GM12878 (cell line): ENCODE results near the gene PDE9A. TPM values are rescaled to one million over a fixed set of nuclear protein-coding genes. Genes with fewer than 3 reads are reported as not detected.

Experiments used
- ATAC-seq: fragments of 200-7000 bp; cut with Tn5 transposase; 3 replicates; pipeline ENCODE4 v1.9.1; 2020; ENCODE audit warnings: mild to moderate bottlenecking, moderate library complexity
- BruUV-seq: library from RNA; stranded (reverse); fragments of 400-500 nt; replicated peaks from 2 replicates; lab custom pipeline; 2021; lab: Mats Ljungman, UMichigan
- CTCF ChIA-PET: fragments of 300-600 bp; sonication (Branson Sonifier 250); formaldehyde crosslinking; extraction: SDS; loops from one replicate; lab custom pipeline; 2021; ENCODE audit warnings: inconsistent platforms; lab: Yijun Ruan, JAX
- POLR2A ChIA-PET: fragments of 350-600 bp; formaldehyde crosslinking; extraction: SDS; loops from one replicate; lab custom pipeline; 2021; ENCODE audit warnings: inconsistent platforms; lab: Charles Lee
- RAD21 ChIA-PET: fragments of 300-600 bp; sonication (Branson Sonifier 250); formaldehyde crosslinking; loops from one replicate; lab custom pipeline; 2023; ENCODE audit warnings: antibody characterized with exemption; ENCODE audit not compliant: unreplicated experiment; lab: Charles Lee
- SMC1A ChIA-PET: fragments of 300-600 bp; sonication (Branson Sonifier 250); formaldehyde crosslinking; loops from one replicate; lab custom pipeline; 2023; ENCODE audit not compliant: unreplicated experiment, uncharacterized antibody; lab: Charles Lee
- DNase-seq: peaks from one replicate; pipeline ENCODE4 v3.0.0-alpha.2; 2011; ENCODE audit warnings: low read depth, low spot score
- FAIRE-seq: peaks from 3 replicates; lab custom pipeline; 2011; peaks lifted over from hg19 to GRCh38; lab: Jason Lieb, UNC
- H2AFZ ChIP-seq: 2 replicates; pipeline ENCODE4 v1.6.0; 2011; ENCODE audit warnings: low read depth, low read length, control low read depth; ENCODE audit not compliant: control insufficient read depth
- H3K27ac ChIP-seq: 2 replicates; pipeline ENCODE4 v1.5.1; 2011; ENCODE audit warnings: control low read depth; ENCODE audit not compliant: control insufficient read depth, insufficient read depth
- H3K27me3 ChIP-seq, 2 experiments: replicated peaks in 1 of 2; 2 replicates each; pipeline versions ENCODE4 v1.6.0 to v1.6.1; 2011; ENCODE audit warnings: low read length in 1 of 2; ENCODE audit not compliant: control insufficient read depth in 2 of 2, insufficient read depth in 2 of 2
- H3K36me3 ChIP-seq, 2 experiments: 2 replicates each; pipeline ENCODE4 v1.5.1; 2011; ENCODE audit warnings: low read length in 1 of 2; ENCODE audit not compliant: control insufficient read depth in 2 of 2, insufficient read depth in 2 of 2
- H3K4me1 ChIP-seq: 2 replicates; pipeline ENCODE4 v1.6.1; 2011; ENCODE audit warnings: mild to moderate bottlenecking, low read length, moderate library complexity, mixed read lengths; ENCODE audit not compliant: control insufficient read depth, insufficient read depth
- H3K4me2 ChIP-seq: 2 replicates; pipeline ENCODE4 v1.6.0; 2011; ENCODE audit warnings: control low read depth; ENCODE audit not compliant: control insufficient read depth, insufficient read depth
- H3K4me3 ChIP-seq: fragments of 200-600 bp; sonication (generic); 2 replicates; pipeline ENCODE4 v1.5.1; 2016
- H3K79me2 ChIP-seq: 2 replicates; pipeline ENCODE4 v1.6.0; 2011; ENCODE audit warnings: low read length; ENCODE audit not compliant: control insufficient read depth, insufficient read depth
- H3K9ac ChIP-seq: 2 replicates; pipeline ENCODE4 v1.8.0; 2011; ENCODE audit warnings: low read length, control low read depth, mixed read lengths; ENCODE audit not compliant: control insufficient read depth, insufficient read depth
- H3K9me3 ChIP-seq: replicated peaks from 3 replicates; pipeline ENCODE4 v1.5.1; 2011; ENCODE audit warnings: mild to moderate bottlenecking, low read length; ENCODE audit not compliant: control insufficient read depth, insufficient read depth
- H4K20me1 ChIP-seq: 2 replicates; pipeline ENCODE4 v1.6.0; 2011; ENCODE audit not compliant: control insufficient read depth, insufficient read depth
- BMI1 ChIP-seq: fragments of 450-650 bp; IDR thresholded peaks from 2 replicates; pipeline ENCODE4 v1.6.1; 2016; ENCODE audit warnings: mild to moderate bottlenecking, moderate library complexity, borderline replicate concordance
- CREM ChIP-seq: IDR thresholded peaks from 2 replicates; pipeline ENCODE4 v1.6.1; 2014; ENCODE audit warnings: antibody characterized with exemption, low read depth
- DPF2 ChIP-seq: fragments of 450-650 bp; IDR thresholded peaks from 2 replicates; pipeline ENCODE4 v1.6.1; 2017; ENCODE audit warnings: mild to moderate bottlenecking
- IRF4 ChIP-seq: IDR thresholded peaks from 2 replicates; pipeline ENCODE4 v1.6.1; 2011; ENCODE audit warnings: low read depth, low read length
- IRF5 ChIP-seq: fragments of 450-650 bp; IDR thresholded peaks from 2 replicates; pipeline ENCODE4 v1.6.1; 2017; ENCODE audit warnings: borderline replicate concordance
- MYC ChIP-seq: IDR thresholded peaks from 2 replicates; pipeline ENCODE4 v1.6.1; 2011; ENCODE audit warnings: mild to moderate bottlenecking, low read length, moderate library complexity, inconsistent platforms; ENCODE audit not compliant: insufficient read depth, insufficient replicate concordance, insufficient read length, severe bottlenecking
- NR2F1 ChIP-seq: fragments of 450-650 bp; conservative IDR thresholded peaks from 2 replicates; pipeline ENCODE4 v1.6.1; 2017; ENCODE audit warnings: mild to moderate bottlenecking
- POLR2AphosphoS5 ChIP-seq: IDR thresholded peaks from 2 replicates; pipeline ENCODE4 v1.6.1; 2011; ENCODE audit warnings: mild to moderate bottlenecking, low read length, inconsistent platforms
- TBL1XR1 ChIP-seq: IDR thresholded peaks from 2 replicates; pipeline ENCODE4 v1.6.1; 2012; ENCODE audit warnings: low read depth, low read length, improper control_type of control experiment
- TCF12 ChIP-seq: IDR thresholded peaks from 2 replicates; pipeline ENCODE4 v1.6.1; 2011; ENCODE audit warnings: low read depth, mild to moderate bottlenecking, low read length
- WGBS: methylation state at CpG from one replicate; pipeline ENCODE4 v1.1.6; 2016; ENCODE audit warnings: low lambda C conversion rate; ENCODE audit not compliant: insufficient replicate concordance, insufficient coverage; ENCODE audit errors: missing lambda C conversion rate; 5-methylcytosine and 5-hydroxymethylcytosine counted together
- in situ Hi-C: fragments of 300-500 bp; cut with MboI; formaldehyde crosslinking; loops from 9 replicates; pipeline ENCODE4 v1.14.3; 2018; ENCODE audit warnings: mixed read lengths
- intact Hi-C: fragments of 100-400 bp; cut with micrococcal nuclease; formaldehyde crosslinking; loops from one replicate; pipeline ENCODE4 v1.14.2; 2022; ENCODE audit not compliant: unreplicated experiment
- polyA plus RNA-seq, 11 experiments: library from polyadenylated mRNA; depleted of rRNA in 4 of 11; unstranded in 6 of 11; stranded (reverse) in 5 of 11; fragments of >200 nt; fragmentation: Nextera tagmentation in 4 of 11; fragmentation: Illumina TruSeq in 1 of 11; extraction: Ambion mirVana in 4 of 11; extraction: Trizol in 1 of 11; gene quantifications; 1 replicate in 1 of 11; 2 replicates in 10 of 11; pipeline versions ENCODE4 v1.2.1 to v1.2.3, GENCODE V29; 2011 to 2016; ENCODE audit warnings: inconsistent platforms in 2 of 11, missing spikeins in 2 of 11, low read depth in 1 of 11
- total RNA-seq, 4 experiments: library from RNA; depleted of rRNA in 3 of 4; stranded (reverse); fragments of >200 nt in 3 of 4; fragmentation: Illumina TruSeq in 1 of 4; extraction: Trizol in 1 of 4; gene quantifications; 2 replicates each; pipeline versions ENCODE4 v1.2.1 to v1.2.3, GENCODE V29; 2013 to 2021
- TF ChIP-seq, protein P1 (sequence below): fragments of 450-650 bp; formaldehyde crosslinking; IDR thresholded peaks from 2 replicates; pipeline ENCODE4 v1.4.0; 2020; ENCODE audit warnings: mild to moderate bottlenecking, moderate library complexity

The PDE9A gene
- total and polyA plus RNA-seq, 10 of the 15 experiments (the other 5 are each of a cell fraction or from before 2014, with no cell fraction given), result 0.08 to 0.45 (median 0.20) TPM; not detected in 1

DNA sequence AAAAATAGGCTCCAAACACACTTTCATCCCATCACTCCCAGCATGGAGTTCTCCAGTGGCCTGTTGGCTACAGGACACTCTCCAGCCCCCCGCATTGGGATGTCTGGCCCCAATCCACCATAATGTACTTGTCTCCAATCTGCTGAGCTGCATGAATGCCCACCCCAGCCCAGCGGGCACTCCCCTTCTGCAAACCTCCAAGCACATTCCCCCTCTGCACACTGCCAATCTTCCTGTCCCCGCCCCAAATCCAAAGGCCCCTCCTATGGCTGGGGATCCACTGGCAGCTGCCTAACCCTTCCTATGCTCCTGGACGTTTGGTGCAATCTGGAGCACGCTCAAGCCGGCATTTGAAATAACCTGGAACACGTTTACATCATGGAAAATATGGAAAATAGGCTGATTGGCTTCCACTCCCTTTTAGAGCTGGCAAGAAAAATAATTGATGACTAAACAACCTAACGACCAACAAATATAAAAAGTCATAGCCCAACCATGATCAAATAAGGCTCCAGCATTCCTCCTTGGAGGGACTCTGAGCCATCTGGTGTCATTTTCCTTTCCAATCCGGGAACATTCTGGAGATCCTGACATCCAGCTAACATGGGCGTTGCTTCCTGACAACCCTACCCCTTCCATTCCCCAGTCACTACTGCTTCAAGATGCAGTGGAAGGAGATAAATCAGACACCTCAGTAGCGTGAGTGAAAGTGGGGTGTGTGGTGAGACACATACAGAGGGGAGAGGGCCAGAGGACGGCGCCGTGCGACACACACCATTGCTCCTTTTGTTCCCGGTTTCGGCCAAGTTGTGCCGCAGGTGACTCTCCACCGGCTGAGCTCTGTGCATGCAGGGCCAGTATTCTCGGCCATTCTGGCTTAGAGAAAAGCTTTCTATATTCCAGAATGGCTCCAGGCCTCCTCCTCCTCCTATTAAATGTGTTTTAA, 41.6 kb downstream of the PDE9A start:
- no peak overlapping the region for H3K9ac ChIP-seq
- ATAC-seq, result no peak
- intact Hi-C loops, result no loop called here
- H3K4me3 ChIP-seq, result no peak overlapping the region
- no peaks in the 10 kb centered on the region for H4K20me1 ChIP-seq
- TF ChIP-seq TBL1XR1 (no peak), POLR2AphosphoS5 (no peak), MYC (no peak), BMI1 (no peak), CREM (no peak), IRF5 (no peak), IRF4 (no peak), DPF2 (no peak), TCF12 (no peak), NR2F1 (no peak)
- TF ChIP-seq, protein P1, sequence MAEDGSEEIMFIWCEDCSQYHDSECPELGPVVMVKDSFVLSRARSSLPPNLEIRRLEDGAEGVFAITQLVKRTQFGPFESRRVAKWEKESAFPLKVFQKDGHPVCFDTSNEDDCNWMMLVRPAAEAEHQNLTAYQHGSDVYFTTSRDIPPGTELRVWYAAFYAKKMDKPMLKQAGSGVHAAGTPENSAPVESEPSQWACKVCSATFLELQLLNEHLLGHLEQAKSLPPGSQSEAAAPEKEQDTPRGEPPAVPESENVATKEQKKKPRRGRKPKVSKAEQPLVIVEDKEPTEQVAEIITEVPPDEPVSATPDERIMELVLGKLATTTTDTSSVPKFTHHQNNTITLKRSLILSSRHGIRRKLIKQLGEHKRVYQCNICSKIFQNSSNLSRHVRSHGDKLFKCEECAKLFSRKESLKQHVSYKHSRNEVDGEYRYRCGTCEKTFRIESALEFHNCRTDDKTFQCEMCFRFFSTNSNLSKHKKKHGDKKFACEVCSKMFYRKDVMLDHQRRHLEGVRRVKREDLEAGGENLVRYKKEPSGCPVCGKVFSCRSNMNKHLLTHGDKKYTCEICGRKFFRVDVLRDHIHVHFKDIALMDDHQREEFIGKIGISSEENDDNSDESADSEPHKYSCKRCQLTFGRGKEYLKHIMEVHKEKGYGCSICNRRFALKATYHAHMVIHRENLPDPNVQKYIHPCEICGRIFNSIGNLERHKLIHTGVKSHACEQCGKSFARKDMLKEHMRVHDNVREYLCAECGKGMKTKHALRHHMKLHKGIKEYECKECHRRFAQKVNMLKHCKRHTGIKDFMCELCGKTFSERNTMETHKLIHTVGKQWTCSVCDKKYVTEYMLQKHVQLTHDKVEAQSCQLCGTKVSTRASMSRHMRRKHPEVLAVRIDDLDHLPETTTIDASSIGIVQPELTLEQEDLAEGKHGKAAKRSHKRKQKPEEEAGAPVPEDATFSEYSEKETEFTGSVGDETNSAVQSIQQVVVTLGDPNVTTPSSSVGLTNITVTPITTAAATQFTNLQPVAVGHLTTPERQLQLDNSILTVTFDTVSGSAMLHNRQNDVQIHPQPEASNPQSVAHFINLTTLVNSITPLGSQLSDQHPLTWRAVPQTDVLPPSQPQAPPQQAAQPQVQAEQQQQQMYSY (CRISPR knock-in tag), result no peak
- ChIA-PET RAD21 (no interaction called here), POLR2A (no interaction called here), CTCF (interaction anchor here (0.6 to 1.0 kb wide), 2 partner anchors 26 to 120 kb away, joined by 3 to 4 read pairs; no protein-coding TSS in a partner anchor), SMC1A (no interaction called here)
- H3K9me3 ChIP-seq, result no peaks in the 10 kb centered on the region
- WGBS, result 32% methylated on average over 20 of the region's 20 CpGs
- no peak for FAIRE-seq
- no peaks in the 10 kb centered on the region for H3K36me3 ChIP-seq
- H3K27ac ChIP-seq, result no peak overlapping the region
- no peaks in the 10 kb centered on the region for H3K4me1 ChIP-seq
- BruUV-seq, result no TSS peak
- no peak for DNase-seq
- no peaks in the 10 kb centered on the region for H3K79me2 ChIP-seq
- in situ Hi-C loops, result no loop called here
- peaks cover 0 to 7% of the 10 kb centered on the region in 2 experiments; a peak in 3 of 4 replicates for H3K27me3 ChIP-seq
- no peak overlapping the region for H3K4me2 ChIP-seq
- no peak overlapping the region for H2AFZ ChIP-seq
